T-helper 2 cell treated with Interferon-gamma antibody and Interleukin-4, amounts not matched to agents 100 ng/mL and 5 ng/mL, for 36 hours (primary cell): ENCODE results near the gene ZNF438. TPM values are rescaled to one million over a fixed set of nuclear protein-coding genes. Genes with fewer than 3 reads are reported as not detected.
"Not testable (repeated sequence)": the region's sequence is repeated elsewhere in the genome, so short reads cannot be mapped to it uniquely, and the experiment has no call there.

Experiments
- intact Hi-C: fragments of 100-400 bp; cut with micrococcal nuclease; formaldehyde crosslinking; loops from one replicate; pipeline ENCODE4 v1.15.1; 2023
- total RNA-seq: library from RNA; stranded (reverse); gene quantifications from 2 replicates; pipeline ENCODE4 v1.2.3, GENCODE V29; 2022

The ZNF438 gene, protein sequence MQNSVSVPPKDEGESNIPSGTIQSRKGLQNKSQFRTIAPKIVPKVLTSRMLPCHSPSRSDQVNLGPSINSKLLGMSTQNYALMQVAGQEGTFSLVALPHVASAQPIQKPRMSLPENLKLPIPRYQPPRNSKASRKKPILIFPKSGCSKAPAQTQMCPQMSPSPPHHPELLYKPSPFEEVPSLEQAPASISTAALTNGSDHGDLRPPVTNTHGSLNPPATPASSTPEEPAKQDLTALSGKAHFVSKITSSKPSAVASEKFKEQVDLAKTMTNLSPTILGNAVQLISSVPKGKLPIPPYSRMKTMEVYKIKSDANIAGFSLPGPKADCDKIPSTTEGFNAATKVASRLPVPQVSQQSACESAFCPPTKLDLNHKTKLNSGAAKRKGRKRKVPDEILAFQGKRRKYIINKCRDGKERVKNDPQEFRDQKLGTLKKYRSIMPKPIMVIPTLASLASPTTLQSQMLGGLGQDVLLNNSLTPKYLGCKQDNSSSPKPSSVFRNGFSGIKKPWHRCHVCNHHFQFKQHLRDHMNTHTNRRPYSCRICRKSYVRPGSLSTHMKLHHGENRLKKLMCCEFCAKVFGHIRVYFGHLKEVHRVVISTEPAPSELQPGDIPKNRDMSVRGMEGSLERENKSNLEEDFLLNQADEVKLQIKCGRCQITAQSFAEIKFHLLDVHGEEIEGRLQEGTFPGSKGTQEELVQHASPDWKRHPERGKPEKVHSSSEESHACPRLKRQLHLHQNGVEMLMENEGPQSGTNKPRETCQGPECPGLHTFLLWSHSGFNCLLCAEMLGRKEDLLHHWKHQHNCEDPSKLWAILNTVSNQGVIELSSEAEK
- total RNA-seq: 3.9 and 4.9 TPM in 2 replicates

DNA sequence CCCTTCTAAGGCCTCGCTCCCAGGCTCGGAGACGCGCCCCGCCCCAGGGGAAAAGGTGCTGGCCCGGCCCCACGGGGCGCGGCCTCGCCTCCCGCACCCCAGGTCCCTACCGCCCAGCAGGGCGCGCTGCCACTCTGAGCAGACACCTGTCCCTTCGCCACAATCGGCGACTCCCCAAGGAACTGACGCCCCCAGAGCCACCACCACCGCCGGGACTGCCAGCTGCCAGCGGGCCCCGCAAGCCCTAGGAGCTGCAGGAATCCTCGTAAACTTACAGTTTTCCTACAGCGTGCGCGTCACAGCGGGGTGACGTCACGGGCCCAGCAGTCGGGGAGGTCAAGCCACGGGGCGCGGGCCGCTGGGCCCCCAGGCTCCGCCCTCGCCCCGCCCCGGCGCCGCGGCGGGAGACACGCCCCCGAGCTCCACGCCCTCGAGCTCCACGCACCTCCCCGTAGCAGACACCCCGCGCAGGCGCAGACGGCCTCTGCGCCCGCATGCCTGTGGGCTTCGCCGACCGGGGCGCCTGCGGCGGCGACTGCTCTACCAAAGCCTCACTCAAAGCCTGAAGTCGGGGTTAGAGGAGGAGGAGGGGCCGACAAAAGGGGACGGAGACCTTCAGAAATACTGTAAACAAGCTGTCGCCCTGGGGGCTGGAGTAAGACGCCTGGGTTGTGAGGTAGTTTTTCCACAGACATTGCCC is at the start of gene ZNF438:
Gene ZNF438 (minus strand): TSS at position 308 of the 700 bp plus-strand sequence. CDS start 154,831 bp downstream, outside the sequence.
- intact Hi-C loops: loop anchor here (1.0 to 10.0 kb wide), 10 partner anchors 33 to 729 kb away; partner anchors contain the start of genes MTPAP and ZEB1

DNA sequence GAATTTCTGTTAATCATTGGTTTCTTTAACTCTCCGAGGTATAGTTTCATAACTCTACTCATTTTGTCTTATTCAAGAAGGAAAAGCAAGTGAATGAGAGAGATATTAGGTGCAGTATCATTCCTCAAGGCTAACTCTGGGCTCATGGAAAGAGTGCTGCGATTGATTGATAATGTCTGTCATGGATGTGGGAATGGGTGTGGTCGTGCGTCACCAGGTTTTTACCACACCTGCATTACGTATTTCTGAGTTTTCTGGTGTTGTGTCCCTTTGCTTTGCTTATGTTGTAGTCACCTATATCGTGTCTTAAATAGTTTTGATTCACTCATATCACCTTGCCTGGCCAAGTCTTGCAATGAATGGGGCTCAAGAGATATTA is 44.9 kb upstream of the ZNF438 start:
- intact Hi-C loops: no loop called here

DNA sequence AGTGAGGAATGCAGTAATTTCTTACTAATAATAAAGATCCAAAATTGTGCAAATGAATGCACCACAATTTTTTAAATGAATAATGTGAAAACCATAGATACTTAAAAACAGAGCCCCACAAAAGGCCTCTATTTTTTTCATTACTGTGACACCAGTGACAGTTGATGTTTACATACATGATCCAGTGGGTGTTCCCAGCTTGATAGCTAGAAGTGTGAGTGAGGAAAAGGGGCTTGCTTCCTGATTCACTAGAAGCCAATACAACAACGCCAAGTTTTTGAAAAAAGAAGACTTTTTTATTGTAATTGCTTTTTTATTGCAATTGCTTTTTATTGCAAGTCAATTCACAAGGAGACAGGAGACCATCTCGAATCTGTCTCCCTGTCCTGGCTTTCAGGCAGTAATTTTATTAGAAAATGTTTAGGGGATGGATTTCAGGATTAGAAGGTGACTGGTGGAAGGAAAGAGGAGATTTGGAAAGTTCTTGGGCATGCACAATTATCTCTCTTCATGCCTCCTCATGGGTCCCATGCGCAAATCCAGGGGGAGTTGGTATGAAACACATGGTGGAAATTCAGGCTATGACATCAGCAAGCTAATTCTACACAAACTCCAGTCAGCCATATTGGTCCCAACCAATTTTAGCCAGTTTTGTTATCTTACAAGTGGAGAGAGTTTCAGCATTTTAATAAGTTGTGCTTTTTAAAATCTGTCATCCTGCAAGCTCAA is 44.4 kb upstream of the ZNF438 start:
- intact Hi-C loops: no loop called here

DNA sequence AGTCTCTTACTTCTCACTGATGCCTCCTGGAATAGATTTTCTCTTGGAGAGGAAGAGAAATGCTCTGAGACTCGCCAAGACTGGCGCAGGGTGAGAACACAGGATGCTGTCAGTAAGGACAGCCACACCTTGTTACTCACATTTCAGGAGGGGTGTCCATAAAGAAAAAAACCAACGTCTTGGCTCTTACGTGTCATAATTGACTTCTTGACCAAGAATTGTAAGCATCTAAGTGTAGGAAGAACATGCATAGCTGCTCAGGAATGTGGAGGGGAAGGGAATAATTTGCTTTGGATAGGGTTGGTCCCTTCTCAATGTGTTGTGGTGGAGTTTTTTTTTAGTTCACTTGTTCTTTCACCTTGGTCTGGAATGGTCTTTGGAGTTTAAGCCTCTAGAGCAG is 43.8 kb upstream of the ZNF438 start:
- intact Hi-C loops: no loop called here

DNA sequence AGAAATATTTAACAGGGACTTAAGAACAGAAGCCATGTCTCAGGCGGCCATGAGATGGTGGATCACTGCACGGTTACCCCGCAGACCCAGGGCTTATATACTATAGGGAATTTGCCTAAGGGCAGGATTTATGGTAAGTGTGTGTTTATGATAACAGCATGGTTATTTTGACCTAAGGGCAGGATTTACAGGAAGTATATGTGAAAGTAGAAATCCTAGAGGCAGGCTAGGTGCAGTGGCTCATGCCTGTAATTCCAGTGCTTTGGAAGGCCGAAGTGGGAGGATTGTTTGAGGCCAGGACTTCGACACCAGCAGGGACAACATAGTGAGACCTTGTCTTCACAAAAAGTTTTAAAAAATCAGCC is 43.0 kb upstream of the ZNF438 start:
- intact Hi-C loops: no loop called here

DNA sequence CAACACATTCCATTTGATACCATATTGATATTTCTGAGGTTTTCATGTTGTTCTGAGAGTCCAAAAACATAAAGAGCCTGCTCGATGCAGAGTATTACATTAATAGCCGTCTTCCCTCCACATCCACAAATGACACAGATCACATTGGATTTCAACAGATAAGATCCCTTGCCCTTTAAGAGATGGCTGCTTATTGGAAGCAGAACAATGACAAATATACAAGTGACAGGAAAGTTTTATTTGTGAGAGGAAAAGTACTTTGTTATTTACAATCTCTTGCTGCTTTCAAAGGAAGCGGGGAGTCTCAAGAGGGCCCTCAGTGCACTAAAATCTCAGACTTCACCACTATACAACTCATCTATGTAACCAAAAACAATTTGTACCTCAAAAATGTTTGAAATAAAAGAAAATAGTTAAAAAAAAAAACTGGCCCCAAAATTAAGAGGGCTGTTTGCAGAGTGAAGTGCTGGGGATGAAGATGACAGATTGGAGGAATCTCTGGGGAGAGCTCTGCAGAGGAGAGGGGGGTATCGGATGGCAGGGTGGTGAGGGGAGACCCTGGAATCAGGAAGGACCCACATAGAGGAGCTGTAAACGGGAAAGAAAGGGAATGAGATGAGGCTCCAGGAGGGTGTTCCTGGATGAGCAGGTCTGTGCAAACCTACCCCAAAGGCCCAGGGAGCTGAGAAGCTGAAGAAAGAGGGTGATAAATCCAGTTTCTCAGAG is 42.5 kb upstream of the ZNF438 start:
- intact Hi-C loops: no loop called here

DNA sequence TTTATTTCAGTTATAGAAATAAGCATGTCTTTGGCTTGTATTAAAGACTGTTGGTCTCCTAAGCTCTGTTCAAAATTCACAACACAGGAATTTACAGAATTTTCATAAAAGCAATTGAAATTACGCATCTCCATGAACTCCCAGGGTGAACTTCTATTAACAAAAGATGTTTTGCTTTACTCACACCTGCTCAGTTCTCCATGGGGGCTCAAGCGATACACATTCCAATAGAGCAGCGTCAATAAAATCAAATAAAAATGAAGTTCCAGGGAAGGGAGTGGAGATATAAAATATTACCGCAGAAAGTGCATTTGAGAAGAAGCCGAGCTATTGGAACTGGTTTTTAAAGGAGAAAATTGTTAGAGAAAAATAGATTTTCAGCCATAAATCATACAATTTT is 41.5 kb upstream of the ZNF438 start:
- intact Hi-C loops: no loop called here

DNA sequence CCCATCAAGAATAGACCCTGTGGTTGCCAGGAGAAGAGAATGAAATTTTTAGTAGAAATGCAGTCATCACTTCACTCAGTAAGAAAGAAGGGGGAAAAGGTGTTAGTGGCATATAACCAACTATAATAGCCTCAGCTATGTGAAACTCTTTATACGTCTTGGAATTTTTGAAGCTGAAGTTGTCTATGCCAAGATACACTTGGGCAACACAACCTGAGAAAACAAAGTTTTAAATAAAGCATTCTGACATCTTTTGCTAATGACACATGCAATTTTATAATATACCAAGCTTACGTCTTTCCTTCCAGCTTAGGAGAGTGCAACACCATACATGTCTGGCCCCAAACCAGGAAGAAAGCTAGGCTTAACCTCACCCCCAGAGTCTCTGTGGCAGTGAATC is 40.8 kb upstream of the ZNF438 start:
- intact Hi-C loops: no loop called here

DNA sequence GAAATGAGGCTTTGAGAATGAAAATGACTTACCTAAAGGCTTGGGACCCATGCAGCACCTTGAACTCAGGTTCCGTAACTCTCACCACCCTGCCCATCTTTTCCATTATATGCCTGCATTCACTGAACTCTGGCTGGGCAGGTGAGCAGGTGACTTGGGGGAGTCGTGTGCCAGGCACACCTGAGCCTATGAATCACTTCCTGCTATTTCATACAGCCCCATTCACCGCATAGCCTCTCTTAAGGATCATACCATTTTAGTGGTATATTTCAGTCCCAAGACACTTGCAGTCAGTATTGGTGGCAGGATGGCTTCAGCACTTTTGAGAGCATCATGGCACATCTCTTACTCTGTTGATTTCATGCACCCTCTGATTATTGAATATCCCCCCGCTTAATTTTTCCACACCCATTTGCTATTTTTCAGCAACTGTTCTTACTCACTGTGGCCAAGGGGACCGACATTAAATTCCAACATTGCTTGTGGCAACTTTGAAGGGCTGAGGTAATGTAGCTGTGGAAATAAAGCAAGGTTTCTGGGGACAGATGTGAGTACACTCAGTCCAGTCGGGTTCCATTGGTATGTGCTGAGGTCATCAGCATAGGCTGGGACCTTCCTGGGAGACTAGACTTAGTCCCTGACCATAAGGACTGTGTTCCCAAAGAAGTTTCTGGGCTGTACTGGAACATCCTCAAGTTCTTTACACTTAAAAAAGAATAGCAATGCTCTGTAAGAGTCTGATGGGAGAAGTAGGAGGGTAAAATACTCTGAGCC is 39.8 kb upstream of the ZNF438 start:
- intact Hi-C loops: no loop called here

DNA sequence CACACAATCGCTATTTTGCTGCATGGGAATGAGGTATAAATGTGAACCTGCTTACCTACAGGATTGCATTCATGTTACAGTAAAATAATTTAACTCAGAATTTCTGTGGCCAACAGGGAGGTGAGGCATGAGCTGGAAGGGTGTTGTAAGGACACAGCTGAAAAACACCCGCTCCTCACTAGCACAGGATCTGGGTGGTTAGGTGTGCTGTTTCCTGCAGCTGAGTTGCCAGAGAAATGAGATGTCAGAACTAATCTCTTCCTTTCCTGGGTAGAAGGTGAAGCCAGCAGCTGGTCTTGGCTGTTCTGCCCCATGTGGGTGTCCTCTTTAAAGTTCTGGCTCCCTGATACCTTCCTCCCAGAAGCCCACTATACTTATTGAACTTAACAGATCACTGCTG is 39.0 kb upstream of the ZNF438 start:
- intact Hi-C loops: no loop called here

DNA sequence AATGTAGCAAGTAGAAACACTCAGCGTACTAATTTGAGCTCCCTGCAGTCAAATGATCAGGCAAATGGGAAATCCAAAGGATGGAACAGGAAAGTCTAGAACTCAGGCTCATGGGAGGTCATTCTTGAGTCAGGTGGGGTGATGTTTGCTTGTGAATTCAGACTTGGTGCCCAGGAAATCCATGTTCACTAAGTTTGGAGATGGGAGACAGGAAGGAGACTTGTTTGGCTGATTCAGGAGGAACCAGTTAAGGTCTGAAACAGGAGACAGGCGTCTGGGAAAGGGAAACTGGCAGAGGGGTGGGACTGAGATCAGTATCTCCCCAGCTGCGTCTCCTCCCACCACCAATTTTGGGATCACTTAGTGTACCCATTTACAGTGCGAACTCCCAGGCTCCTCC is 38.4 kb upstream of the ZNF438 start:
- intact Hi-C loops: no loop called here

DNA sequence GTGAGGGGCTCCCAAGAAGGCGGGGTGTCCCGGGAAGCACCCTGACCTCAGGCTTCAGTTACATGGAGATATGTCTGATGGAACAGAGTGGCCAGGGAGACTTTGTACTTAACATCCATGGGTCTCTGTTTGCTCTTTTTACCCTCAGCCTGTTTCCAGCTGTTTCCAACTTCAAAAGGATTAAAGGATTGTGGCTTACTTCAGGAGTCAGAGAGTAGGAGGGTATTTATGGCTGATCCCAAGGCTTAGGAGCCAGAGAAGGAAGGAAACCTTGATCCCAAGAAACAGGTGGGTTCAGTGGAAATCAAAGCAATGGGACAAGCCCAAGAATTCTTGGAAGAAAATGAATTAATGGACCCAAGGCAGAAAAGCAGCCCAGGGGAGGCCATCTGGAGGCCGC is 37.7 kb upstream of the ZNF438 start:
- intact Hi-C loops: no loop called here

DNA sequence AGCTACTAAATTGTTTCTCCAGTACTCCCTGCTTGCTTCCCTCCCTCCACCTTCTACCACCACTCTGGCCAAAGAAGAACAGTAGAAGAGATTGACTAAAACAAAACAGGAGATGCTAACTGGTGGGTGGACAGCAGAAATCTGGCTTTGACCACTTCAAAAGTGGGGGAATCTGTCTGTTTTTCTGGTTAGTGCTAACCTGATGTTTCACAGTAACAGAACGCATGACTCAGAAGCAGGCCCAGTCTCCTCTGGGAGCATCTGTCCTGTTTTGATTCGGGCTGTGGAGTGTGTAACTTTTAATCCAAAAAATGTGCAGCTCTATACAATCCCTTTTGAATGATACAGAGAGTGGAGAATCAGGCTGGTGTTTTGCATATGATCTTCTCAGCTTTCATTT is 32.7 kb upstream of the ZNF438 start:
- intact Hi-C loops: no loop called here

DNA sequence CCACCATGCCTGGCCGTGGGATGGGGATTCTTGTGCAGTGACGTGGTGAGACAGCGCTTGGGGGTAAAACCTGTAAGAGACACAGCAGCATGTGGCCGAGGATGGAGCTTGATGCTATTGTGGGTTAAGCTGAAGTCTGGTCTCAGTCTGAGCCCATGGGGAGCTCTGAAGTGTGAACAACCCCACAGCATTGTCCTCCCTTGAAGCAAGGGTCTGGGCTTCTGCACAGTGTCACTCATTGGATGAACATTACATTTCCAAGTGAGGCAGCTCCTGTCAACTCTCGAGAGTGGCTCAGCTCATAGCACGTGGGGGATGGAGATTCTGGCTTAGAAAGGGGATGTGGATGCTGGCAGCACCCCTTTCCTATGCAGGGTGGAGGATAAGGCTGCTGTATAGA is 32.2 kb upstream of the ZNF438 start:
- intact Hi-C loops: no loop called here

DNA sequence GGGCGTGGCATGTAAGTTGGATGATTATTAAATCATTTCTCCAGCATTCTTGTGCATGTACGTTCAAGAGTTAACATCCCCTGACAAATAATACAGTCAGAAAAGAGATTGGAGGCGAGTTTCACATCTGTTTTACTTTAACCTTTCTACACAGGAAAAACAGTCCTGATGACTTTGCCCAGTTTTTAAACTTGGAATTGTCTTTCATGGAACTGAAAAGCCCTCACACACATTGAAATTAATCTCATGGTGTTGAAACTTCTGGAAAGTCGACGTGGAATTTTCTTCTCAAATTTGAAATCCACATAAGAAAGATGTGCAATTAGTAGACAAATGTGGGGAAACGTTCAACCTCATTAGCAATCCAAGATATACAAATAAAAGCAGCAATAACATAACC is 31.2 kb upstream of the ZNF438 start:
- intact Hi-C loops: no loop called here

DNA sequence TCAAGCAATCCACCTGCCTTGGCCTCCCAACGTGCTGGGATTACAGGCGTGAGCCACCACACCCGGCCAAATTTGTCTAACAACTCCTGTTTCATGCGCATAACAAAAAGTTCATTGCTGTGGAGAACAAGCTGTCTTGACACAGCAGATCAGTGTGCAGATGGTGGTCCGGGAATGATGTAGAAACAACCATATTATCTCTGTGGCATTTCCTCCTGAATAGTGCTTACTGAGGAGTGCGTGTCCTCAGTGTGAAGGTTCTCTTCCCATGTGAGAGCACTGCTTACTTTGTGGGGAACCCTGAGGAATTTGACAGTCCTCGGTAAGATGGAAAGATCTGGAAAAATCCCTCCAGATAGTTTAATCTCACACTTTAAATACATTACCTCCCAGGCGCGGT is 30.3 kb upstream of the ZNF438 start:
- intact Hi-C loops: no loop called here

DNA sequence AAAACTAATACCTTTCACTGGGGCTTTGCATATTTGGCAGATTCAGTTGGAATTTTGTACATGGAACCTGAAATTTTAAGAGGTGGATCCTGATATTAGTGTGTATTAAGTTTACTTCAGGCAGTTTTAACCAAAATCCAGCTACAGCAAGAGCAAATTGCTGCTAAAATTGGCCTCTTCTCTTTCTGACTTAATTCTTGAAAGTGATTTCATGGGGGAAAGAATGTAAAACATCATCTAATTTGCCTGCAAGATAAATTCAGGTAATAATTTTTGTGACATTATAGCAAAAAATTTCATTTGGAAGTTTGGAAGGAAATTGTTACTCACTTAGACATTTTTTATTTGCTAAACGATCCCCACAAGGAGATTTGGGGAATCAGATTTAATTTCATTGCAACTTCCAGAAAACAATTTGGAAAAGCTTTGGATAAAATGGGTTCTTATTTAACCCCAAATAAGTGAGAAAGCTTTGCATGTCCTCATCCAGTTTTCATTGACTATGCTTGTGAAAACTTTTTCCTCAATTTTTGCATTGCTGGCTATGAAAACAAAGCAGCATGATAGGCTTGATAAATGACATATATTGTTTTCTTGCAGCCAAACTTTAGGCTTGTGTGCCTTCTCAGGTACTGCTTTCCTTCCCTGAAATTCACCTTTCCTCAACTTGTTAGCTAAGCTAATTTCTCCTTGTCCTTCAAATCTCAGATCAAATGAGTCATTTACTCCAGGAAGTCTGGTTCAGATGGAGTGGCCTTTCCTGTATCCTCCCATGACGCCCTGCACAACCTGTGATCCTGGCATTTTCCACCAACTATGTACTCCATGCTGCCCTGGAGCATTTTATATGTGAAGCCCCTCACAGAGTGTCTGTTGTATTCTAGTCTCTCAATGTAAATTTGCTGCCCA is 27.4 kb upstream of the ZNF438 start:
- intact Hi-C loops: no loop called here

DNA sequence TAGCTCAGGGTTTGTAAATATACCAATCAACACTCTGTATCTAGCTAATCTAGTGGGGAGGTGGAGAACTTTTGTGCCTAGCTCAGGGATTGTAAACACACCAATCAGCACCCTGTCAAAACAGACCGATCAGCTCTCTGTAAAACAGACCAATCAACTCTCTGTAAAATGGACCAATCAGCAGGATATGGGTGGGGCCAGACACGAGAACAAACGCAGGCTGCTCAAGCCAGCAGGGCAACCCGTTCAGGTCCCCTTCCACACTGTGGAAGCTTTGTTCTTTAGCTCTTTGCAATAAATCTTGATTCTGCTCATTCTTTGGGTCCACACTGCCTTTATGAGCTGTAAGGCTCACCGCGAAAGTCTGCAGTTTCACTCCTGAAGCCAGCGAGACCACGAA is 25.0 kb upstream of the ZNF438 start:
- intact Hi-C loops: not testable (repeated sequence)
